AG10803 (cell line): ENCODE measurements around the gene ZFAND2A.
A peak's percentile ranks its signal among the peaks of the same experiment; 100 is the strongest.

ENCODE experiments used
- DNase-seq: peaks from one replicate; pipeline ENCODE4 v3.0.0; 2010; ENCODE audit warnings: low read depth
- H3K4me3 ChIP-seq: 2 replicates; pipeline ENCODE4 v1.5.1; 2011; ENCODE audit warnings: mild to moderate bottlenecking, low read length, control low read depth
- TF ChIP-seq, protein P1 (sequence below): conservative IDR thresholded peaks from 2 replicates; pipeline ENCODE4 v1.5.1; 2011; ENCODE audit warnings: mild to moderate bottlenecking, low read length, control low read depth, inconsistent platforms

ZFAND2A gene

DNA sequence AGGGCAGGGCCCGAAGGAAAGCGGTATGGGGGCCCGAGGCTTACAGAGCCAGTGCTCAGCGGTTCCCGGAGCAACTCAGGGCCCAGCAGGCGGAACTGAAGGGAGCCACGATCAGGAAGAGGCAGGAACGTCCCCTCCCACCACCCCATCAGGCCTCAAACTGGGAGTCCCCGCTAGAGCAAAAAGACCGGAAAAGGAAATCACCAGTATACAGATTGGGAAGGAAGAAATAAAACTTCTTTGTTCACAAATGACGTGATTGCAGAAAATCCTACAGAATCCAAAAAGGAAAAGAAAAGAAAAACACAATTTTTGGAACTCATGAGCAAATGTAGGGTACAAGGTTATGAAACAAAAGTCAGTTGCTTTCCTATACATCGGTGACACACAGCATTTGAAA, 21.6 kb upstream of the ZFAND2A start:
- H3K4me3 ChIP-seq: no peak overlapping the region
- DNase-seq: no peak
- TF ChIP-seq, protein P1, sequence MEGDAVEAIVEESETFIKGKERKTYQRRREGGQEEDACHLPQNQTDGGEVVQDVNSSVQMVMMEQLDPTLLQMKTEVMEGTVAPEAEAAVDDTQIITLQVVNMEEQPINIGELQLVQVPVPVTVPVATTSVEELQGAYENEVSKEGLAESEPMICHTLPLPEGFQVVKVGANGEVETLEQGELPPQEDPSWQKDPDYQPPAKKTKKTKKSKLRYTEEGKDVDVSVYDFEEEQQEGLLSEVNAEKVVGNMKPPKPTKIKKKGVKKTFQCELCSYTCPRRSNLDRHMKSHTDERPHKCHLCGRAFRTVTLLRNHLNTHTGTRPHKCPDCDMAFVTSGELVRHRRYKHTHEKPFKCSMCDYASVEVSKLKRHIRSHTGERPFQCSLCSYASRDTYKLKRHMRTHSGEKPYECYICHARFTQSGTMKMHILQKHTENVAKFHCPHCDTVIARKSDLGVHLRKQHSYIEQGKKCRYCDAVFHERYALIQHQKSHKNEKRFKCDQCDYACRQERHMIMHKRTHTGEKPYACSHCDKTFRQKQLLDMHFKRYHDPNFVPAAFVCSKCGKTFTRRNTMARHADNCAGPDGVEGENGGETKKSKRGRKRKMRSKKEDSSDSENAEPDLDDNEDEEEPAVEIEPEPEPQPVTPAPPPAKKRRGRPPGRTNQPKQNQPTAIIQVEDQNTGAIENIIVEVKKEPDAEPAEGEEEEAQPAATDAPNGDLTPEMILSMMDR: no peak

DNA sequence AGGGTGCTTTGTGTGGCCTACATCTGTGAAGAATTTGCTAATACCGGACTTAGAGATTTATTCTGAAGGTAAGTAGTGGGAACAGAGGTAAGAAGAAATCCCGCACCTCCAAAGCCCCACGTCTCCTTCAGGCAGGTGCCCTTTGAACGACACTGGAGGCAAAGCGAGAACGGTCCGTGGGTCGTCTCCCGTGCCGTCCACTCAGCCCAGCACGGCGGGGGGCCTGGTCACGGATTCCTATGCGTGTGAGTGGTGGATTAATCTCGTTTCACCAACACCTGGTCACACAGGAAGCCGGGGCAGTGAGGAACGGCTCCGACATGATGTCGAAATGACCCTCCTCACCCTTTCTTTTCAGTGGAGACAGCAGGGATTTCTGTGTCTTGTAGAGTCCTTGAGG, 21.0 kb upstream of the ZFAND2A start:
- TF ChIP-seq, protein P1: no peak
- H3K4me3 ChIP-seq: no peak overlapping the region
- no peak for DNase-seq

DNA sequence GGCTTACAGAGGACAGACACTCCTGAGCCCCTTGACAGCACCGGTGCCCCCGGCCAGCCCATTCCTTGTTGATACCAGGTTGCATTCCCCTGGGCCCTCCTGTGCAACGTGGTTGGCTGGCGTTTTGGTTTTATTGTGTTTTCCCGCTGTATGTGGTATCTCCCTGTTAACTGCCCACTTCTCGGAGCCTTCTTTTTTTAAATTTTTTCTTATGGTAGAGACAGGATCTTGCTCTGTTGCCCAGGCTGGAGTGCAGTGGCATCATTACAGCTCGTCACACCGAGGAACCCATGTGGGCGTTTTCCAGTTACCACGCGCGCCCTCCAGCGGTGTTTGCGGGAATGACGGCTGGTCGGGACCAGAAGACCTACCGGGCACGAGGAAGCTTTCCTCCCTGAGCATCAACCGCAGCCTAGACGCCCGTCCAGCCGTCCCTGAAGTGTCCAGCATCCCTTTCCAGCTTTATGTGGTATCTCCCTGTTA, 16.9 kb upstream of the ZFAND2A start:
- peak; percentile 44 for DNase-seq
- TF ChIP-seq, protein P1: peak; percentile 58
- H3K4me3 ChIP-seq: no peak overlapping the region

DNA sequence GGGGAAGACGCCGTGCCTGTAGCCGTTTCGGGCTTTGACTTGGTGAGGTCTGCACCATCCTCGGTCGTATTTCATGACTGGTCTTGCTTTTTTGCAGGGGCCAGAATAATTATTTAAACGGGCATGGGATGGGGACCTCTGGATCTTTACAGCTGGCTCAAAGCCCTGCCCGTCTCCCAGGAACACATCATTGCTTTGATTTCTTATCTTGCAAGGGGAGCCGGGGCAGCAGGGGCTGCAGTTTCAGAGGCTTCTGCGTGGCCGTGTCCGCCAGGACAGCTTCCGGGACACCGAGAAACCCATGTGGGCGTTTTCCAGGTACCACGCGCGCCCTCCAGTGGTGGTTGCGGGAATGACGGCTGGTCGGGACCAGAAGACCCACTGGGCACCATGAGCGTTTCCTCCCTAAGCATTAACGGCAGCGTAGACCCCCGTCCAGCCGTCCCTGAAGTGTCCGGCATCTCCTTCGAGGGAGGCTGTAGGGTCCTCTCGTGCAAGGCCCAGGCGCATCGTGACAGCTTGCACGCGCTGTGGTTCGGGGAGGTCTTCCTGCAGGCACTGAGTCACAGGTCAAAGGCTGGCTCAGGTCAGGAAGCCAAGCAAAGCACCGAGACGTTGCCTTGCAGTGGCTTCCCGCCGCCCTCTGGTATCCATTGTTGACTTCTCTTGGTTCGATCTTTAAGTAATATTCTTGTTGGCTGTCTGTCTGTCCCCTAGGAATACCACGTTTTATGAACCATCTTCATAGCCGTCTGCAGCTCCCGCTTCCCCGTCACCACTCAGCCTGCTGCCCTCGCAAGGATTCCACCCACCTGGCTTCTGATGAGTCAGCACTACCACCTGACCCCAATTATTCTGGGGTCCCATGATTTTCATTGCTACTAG, 16.2 kb upstream of the ZFAND2A start:
- DNase-seq: peak; percentile 65
- H3K4me3 ChIP-seq: peak overlapping the region; percentile 41
- TF ChIP-seq, protein P1: peak; percentile 87

DNA sequence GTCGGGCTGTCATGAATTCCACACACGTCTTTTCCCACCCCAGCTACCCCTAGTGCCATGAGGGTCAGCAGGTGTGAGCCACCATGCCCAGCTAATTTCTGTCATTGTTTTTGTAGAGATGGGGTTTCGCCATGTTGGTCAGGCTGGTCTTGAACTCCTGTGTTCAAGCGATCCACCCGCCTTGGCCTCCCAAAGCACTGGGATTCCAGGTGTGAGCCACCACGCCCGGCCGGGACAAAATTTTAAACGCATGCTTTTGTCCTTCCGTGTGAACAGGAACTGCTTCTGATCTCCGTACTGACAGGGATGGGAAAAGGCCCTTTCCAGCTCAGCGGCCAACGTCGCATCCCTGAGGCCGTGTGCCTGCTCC, 15.6 kb upstream of the ZFAND2A start:
- H3K4me3 ChIP-seq: no peak overlapping the region; the same call in 1 of the 2 replicates
- TF ChIP-seq, protein P1: no peak

DNA sequence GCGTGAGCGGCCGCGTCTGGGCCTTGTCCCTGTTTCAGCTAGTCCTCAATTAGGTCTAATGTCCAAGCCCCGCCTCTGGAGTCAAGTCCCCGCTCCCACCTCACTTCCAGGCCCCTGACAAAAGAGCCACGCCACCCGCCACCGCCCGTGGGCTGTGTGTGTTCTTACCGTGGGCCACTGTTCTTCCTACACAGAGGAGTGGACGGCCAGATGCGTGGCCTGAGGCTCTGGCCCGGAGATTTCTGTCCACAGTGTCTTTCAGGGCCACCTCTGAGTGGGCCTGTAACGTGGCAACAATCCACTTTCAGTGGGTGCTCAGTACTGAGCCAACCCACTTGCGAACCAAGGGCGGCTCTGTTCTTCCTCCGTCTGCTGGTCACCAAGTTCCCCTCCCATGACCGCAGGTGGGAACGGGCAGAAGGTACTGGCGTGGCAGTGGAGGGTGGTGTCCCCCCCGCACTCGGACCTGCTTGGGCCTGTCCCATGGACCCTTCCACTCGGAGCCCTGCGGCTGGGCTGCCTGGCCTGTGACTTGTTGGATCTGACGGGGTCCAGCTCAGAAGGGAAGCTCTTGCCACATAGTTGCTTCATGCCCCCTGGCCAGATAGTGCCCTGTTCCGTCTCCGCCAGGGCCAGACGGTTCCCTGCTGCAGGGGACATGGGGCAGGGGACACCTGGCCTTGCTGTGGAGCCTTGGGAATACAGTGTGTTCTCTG, 15.0 kb upstream of the ZFAND2A start:
- DNase-seq: no peak
- TF ChIP-seq, protein P1: no peak
- no peak overlapping the region for H3K4me3 ChIP-seq

More for the DNA sequence above, 15.6 kb upstream of the ZFAND2A start:
- DNase-seq: no peak
